Breast epithelium (tissue), 3 donors: ENCODE results near the gene DDT.

Source experiments
- POLR2A ChIP-seq: fragments of 450-650 bp; IDR thresholded peaks from one replicate; pipeline ENCODE4 v1.6.1; 2016; ENCODE audit warnings: antibody characterized with exemption, mild to moderate bottlenecking, moderate library complexity
- POLR2AphosphoS5 ChIP-seq, 3 donors: sonication (generic); formaldehyde crosslinking; IDR thresholded peaks; one replicate each; pipeline ENCODE4 v1.6.1; 2017; ENCODE audit warnings: antibody characterized with exemption in 3 of 3

DNA sequence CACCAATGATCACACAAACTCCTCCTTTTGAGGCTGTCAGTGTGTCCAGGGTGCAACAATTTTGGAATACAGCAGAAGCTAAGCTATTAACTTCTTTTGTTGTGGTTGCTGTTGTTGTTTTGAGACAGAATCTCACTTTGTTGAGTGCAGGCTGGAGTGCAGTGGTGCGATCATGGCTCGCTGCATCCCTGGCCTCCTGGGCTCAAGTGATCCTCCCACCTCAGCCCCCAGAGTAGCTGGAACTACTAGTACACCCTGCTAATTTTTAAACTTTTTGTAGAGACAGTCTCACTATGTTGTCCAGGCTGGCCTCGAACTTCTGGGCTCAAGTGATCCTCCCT, 35.3 kb downstream of the DDT start:
- TF ChIP-seq POLR2A (no peak), POLR2AphosphoS5 (IDR thresholded peaks at IDR 0.05) (no peak)
